AG09309 (cell line): ENCODE measurements around the gene TEAD4.

Experiments
- DNase-seq: peaks from one replicate; pipeline ENCODE4 v3.0.0-alpha.2; 2010; ENCODE audit warnings: low read depth
- H3K4me3 ChIP-seq: 2 replicates; pipeline ENCODE4 v1.5.1; 2011; ENCODE audit warnings: mild to moderate bottlenecking, low read depth, low read length, moderate library complexity; ENCODE audit not compliant: control insufficient read depth
- TF ChIP-seq, protein P1 (sequence below): IDR thresholded peaks from 2 replicates; pipeline ENCODE4 v1.5.1; 2011; ENCODE audit warnings: mild to moderate bottlenecking, low read depth, low read length, inconsistent platforms; ENCODE audit not compliant: insufficient read depth, control insufficient read depth; ENCODE audit errors: missing control alignments

Gene TEAD4

GRCh38 chr12:2967651-2968050 is 8.5 kb downstream of the TEAD4 start:
- no peak overlapping the region for H3K4me3 ChIP-seq
- DNase-seq: no peak
- TF ChIP-seq, protein P1, sequence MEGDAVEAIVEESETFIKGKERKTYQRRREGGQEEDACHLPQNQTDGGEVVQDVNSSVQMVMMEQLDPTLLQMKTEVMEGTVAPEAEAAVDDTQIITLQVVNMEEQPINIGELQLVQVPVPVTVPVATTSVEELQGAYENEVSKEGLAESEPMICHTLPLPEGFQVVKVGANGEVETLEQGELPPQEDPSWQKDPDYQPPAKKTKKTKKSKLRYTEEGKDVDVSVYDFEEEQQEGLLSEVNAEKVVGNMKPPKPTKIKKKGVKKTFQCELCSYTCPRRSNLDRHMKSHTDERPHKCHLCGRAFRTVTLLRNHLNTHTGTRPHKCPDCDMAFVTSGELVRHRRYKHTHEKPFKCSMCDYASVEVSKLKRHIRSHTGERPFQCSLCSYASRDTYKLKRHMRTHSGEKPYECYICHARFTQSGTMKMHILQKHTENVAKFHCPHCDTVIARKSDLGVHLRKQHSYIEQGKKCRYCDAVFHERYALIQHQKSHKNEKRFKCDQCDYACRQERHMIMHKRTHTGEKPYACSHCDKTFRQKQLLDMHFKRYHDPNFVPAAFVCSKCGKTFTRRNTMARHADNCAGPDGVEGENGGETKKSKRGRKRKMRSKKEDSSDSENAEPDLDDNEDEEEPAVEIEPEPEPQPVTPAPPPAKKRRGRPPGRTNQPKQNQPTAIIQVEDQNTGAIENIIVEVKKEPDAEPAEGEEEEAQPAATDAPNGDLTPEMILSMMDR: no peak

GRCh38 chr12:2970744-2971143 is 11.5 kb downstream of the TEAD4 start:
- H3K4me3 ChIP-seq: no peak overlapping the region
- DNase-seq: no peak
- TF ChIP-seq, protein P1: no peak

DNA sequence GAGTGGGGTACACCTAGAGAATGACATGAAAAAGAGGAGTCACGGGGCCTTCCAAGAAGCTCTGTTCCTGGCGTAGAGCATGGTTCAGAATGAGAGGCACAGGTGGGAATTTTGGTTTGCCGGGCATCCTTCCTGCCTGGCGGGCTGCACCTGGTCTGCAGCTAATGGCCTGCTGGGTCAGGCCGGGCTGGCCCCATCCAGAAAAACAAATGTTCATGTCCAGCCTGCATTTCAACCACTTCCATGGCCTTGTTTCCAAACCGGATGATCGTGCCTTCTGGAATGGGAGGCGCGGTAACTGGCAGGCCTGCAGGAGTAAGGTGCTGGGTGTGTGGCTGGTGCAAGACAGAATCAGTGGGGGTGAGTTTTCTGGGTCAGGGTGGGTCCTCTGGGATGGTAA is 14.4 kb downstream of the TEAD4 start:
- TF ChIP-seq, protein P1: no peak
- DNase-seq: no peak
- H3K4me3 ChIP-seq: no peak overlapping the region

- TF ChIP-seq, protein P1: no peak
- no peak for DNase-seq
- H3K4me3 ChIP-seq: no peak overlapping the region
Measured at GRCh38 chr12:2974560-2974971, 15.4 kb downstream of the TEAD4 start.

DNA sequence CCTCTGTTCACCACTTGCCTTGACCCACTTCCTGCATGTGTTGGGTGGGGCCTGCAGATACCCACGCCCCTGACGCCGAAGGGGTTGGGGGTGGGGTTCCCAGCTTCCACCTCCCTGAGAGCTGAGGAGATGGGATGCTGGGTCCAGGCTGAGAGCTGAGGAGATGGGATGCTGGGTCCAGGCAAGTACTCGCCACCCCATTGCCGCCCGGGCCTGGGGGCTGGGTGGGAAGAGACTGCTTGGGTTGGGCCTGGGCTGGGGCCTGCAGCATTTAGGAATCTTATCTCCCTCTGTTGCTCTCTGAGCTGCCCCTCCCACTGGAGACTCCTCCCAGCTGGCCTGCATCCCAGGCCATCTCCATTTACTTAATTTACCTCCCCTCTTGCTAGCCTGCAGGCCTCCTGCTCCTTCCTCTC is 17.4 kb downstream of the TEAD4 start:
- no peak overlapping the region for H3K4me3 ChIP-seq
- TF ChIP-seq, protein P1: no peak
- DNase-seq: no peak

- TF ChIP-seq, protein P1: no peak
- H3K4me3 ChIP-seq: no peak overlapping the region
- DNase-seq: no peak
Measured at GRCh38 chr12:2977776-2978175, 18.6 kb downstream of the TEAD4 start.

GRCh38 chr12:2979806-2980205 is 20.6 kb downstream of the TEAD4 start:
- TF ChIP-seq, protein P1: no peak
- DNase-seq: no peak
- no peak overlapping the region for H3K4me3 ChIP-seq
